ENCODE data around the gene KCNK2. TPM values are rescaled to one million over a fixed set of nuclear protein-coding genes. Genes with fewer than 3 reads are reported as not detected.
"Not testable (repeated sequence)": the region's sequence is repeated elsewhere in the genome, so short reads cannot be mapped to it uniquely, and the experiment has no call there.

KCNK2 gene
- total RNA-seq, 2 donors from 2014 or later: 0.12 TPM; not detected in 1

GRCh38 chr1:215151841-215152549 is 69.5 kb downstream of the KCNK2 start:
- H3K27me3 ChIP-seq: no peaks in the 10 kb centered on the region
- no peak for DNase-seq (ENCODE audit: low spot score)
- no peaks in the 10 kb centered on the region for H3K4me1 ChIP-seq
- H3K36me3 ChIP-seq: no peaks in the 10 kb centered on the region
- no peak for TF ChIP-seq CTCF (IDR thresholded peaks at IDR 0.05)
- no peak overlapping the region for H3K27ac ChIP-seq
- no peaks in the 10 kb centered on the region for H3K9me3 ChIP-seq
- no peak overlapping the region for H3K4me3 ChIP-seq

GRCh38 chr1:215156232-215156631 is 73.7 kb downstream of the KCNK2 start:
- no peak overlapping the region for H3K27ac ChIP-seq
- DNase-seq (ENCODE audit: low spot score): no peak
- no peaks in the 10 kb centered on the region for H3K36me3 ChIP-seq
- no peaks in the 10 kb centered on the region for H3K9me3 ChIP-seq
- H3K4me3 ChIP-seq: no peak overlapping the region
- no peak for TF ChIP-seq CTCF (IDR thresholded peaks at IDR 0.05)
- no peaks in the 10 kb centered on the region for H3K4me1 ChIP-seq
- H3K27me3 ChIP-seq: no peaks in the 10 kb centered on the region

DNA sequence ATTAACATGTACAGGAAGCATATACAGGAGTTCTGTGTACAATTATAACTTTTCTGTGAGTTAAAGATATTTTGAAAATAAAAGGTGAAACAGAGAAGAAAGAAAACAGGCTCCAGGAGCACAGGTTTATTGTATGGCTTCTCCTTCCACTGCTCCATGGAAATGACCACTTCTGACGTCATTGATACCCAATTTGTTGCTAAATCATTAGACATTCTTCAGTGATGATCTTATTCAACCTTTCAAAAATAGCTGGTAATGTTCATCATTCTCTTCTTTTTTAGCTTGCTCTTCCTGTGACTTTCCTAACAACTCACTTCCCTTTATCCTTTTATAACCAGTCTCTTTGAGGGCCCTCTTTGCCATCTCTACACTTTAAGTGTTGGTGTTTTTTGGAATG is 77.8 kb downstream of the KCNK2 start:
- Histone ChIP-seq H3K4me3 (no peak overlapping the region), H3K36me3 (no peaks in the 10 kb centered on the region), H3K4me1 (no peaks in the 10 kb centered on the region), H3K9me3 (no peaks in the 10 kb centered on the region), H3K27ac (no peak overlapping the region), H3K27me3 (no peaks in the 10 kb centered on the region)
- DNase-seq (ENCODE audit: low spot score): no peak
- TF ChIP-seq CTCF (IDR thresholded peaks at IDR 0.05): no peak

DNA sequence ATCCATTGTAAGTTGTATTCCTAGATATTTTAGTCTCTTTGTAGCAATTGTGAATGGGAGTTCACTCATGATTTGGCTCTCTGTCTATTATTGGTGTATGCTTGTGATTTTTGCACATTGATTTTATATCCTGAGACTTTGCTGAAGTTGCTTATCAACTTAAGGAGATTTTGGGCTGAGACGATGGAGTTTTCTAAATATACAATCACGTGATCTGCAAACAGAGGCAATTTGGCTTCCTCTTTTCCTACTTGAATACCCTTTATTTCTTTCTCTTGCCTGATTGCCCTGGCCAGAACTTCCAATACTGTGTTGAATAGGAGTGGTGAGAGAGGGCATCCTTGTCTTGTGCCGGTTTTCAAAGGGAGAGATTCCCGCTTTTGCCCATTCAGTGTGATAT is 80.6 kb downstream of the KCNK2 start:
- not testable (repeated sequence) for H3K4me1 ChIP-seq; H3K27ac ChIP-seq; H3K9me3 ChIP-seq; H3K4me3 ChIP-seq; H3K36me3 ChIP-seq; DNase-seq (ENCODE audit: low spot score); H3K27me3 ChIP-seq

DNA sequence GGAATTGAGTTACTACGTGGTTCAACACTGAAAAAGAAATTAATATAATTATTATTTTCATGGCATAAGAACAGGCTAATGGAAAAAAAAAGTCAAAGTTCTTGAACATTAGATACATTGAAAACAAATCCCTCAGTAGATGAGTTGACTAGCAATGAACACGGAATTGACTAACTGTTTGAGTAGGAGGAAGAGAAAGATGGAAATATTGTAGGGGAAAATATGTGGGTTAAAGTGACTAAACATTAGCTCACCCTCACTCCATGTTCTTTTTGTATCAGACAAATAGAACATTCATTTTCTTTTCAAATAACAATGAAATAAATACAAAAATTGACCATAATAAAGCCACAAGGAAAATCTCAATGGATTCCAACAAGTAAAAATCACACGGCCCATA is 84.3 kb downstream of the KCNK2 start:
- TF ChIP-seq CTCF (IDR thresholded peaks at IDR 0.05): no peak
- no peaks in the 10 kb centered on the region for H3K9me3 ChIP-seq
- H3K4me3 ChIP-seq: no peak overlapping the region

GRCh38 chr1:215181518-215181917 is 99.0 kb downstream of the KCNK2 start:
- Histone ChIP-seq H3K36me3 (no peaks in the 10 kb centered on the region), H3K9me3 (peaks cover 0 to 14% of the 10 kb centered on the region in 2 donors), H3K27me3 (no peaks in the 10 kb centered on the region), H3K27ac (no peak overlapping the region), H3K4me3 (no peak overlapping the region), H3K4me1 (no peaks in the 10 kb centered on the region)
- no peak for TF ChIP-seq CTCF (IDR thresholded peaks at IDR 0.05)
- DNase-seq (ENCODE audit: low spot score): no peak

More for the DNA sequence above, 84.3 kb downstream of the KCNK2 start:
- DNase-seq (ENCODE audit: low spot score): no peak
- no peaks in the 10 kb centered on the region for H3K27me3 ChIP-seq
- H3K36me3 ChIP-seq: no peaks in the 10 kb centered on the region
- no peaks in the 10 kb centered on the region for H3K4me1 ChIP-seq
- H3K27ac ChIP-seq: no peak overlapping the region

Measured in right atrium auricular region (tissue), 2 donors.